Measurements from ENCODE around the gene GATA5. TPM values are rescaled to one million over a fixed set of nuclear protein-coding genes. Genes with fewer than 3 reads are reported as not detected.

The GATA5 gene
- total RNA-seq, 1 experiment from 2014 or later: 0.96 TPM

DNA sequence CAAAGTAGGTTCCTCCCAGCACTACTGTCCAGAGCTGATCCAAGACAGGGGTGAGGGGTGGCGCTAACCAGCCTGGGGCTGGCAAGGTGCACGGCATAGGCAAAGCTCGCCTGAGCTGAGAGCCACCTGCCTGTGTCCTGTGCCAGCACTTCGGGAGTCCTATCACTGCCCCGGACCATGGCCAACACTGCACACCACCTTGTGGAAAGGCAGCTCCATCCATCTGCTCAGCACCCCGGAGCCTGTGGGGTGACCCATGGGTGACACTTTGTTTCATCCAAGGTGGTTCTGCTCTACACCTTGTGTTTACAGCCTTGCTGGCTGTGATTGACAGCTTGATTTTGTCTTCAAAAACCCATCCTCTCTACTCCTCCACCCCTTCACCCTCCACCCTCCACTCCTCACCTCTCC, 32.9 kb upstream of the GATA5 start:
- Histone ChIP-seq H3K27me3 (ENCODE audit: insufficient read depth, low read depth) (peaks cover 10% of the 10 kb centered on the region), H3K4me2 (no peak overlapping the region), H2AFZ (no peak overlapping the region), H4K20me1 (ENCODE audit: insufficient read depth) (no peaks in the 10 kb centered on the region), H3K9me2 (ENCODE audit: insufficient read depth) (no peaks in the 10 kb centered on the region), H3K79me2 (ENCODE audit: low read depth) (no peaks in the 10 kb centered on the region), H3F3A (ENCODE audit: insufficient read depth, low read depth) (no peaks in the 10 kb centered on the region), H3K36me3 (ENCODE audit: low read depth) (no peaks in the 10 kb centered on the region), H3K4me3 (no peak overlapping the region), H3K27ac (no peak overlapping the region), H3K4me1 (replicated peaks; ENCODE audit: insufficient read depth) (no peaks in the 10 kb centered on the region), H3K9me3 (ENCODE audit: insufficient read depth, low read depth) (no peaks in the 10 kb centered on the region)
- CTCF ChIA-PET: interaction anchor here (0.6 kb wide), 1 partner anchor 9 kb away, joined by 4 read pairs; no protein-coding TSS in a partner anchor
- DNase-seq: peak; percentile 30 to 48
- BruUV-seq (replicated peaks): no TSS peak
- intact Hi-C loops (cut with micrococcal nuclease; ENCODE audit: unreplicated experiment): no loop called here
- TF ChIP-seq EZH2 (IDR thresholded peaks at IDR 0.05; ENCODE audit: low read depth): no peak
- POLR2A ChIA-PET (ENCODE audit: unreplicated experiment): interaction anchor here (0.7 kb wide), 1 partner anchor 114 kb away, joined by 28 read pairs; no protein-coding TSS in a partner anchor

DNA sequence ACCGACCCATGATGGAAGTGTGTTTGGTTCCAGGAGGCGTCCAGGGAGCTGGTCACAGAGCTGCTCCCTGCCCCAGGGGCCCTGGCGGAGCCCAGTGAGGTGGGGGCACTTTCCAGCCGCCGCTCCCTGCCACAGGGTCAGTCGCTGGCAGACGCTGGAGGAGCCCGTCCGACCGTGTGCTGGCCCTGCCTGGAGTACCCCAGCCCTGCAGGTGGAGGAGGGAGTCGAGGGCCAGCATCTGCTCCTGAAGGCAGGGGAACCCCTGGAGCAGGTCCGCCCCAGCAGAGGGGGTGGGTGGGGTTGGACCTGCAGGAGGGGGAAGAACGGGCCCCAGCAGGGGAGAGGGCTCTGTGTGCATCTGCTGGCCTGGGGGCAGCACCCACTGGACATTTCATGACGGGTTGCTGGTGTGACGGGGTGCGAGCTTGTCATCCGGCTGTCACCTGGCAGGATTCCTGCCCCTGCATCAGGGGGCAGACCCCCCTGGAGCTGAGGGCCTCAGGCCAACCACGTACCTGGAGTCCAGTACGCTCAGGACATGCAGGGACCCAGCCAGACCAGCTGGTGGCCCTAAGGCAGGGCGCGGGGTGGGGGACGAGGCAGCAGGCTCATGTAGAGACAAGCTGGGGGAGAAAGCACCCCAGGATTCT, 32.3 kb upstream of the GATA5 start:
- Histone ChIP-seq H3K9me2 (ENCODE audit: insufficient read depth) (no peaks in the 10 kb centered on the region), H2AFZ (no peak overlapping the region), H4K20me1 (ENCODE audit: insufficient read depth) (no peaks in the 10 kb centered on the region), H3K27me3 (ENCODE audit: insufficient read depth, low read depth) (peaks cover 5% of the 10 kb centered on the region), H3F3A (ENCODE audit: insufficient read depth, low read depth) (no peaks in the 10 kb centered on the region), H3K79me2 (ENCODE audit: low read depth) (no peaks in the 10 kb centered on the region), H3K4me2 (no peak overlapping the region), H3K4me1 (replicated peaks; ENCODE audit: insufficient read depth) (no peaks in the 10 kb centered on the region), H3K27ac (no peak overlapping the region), H3K4me3 (no peak overlapping the region), H3K9me3 (ENCODE audit: insufficient read depth, low read depth) (no peaks in the 10 kb centered on the region), H3K36me3 (ENCODE audit: low read depth) (no peaks in the 10 kb centered on the region)
- BruUV-seq (replicated peaks): no TSS peak
- TF ChIP-seq, protein P1, sequence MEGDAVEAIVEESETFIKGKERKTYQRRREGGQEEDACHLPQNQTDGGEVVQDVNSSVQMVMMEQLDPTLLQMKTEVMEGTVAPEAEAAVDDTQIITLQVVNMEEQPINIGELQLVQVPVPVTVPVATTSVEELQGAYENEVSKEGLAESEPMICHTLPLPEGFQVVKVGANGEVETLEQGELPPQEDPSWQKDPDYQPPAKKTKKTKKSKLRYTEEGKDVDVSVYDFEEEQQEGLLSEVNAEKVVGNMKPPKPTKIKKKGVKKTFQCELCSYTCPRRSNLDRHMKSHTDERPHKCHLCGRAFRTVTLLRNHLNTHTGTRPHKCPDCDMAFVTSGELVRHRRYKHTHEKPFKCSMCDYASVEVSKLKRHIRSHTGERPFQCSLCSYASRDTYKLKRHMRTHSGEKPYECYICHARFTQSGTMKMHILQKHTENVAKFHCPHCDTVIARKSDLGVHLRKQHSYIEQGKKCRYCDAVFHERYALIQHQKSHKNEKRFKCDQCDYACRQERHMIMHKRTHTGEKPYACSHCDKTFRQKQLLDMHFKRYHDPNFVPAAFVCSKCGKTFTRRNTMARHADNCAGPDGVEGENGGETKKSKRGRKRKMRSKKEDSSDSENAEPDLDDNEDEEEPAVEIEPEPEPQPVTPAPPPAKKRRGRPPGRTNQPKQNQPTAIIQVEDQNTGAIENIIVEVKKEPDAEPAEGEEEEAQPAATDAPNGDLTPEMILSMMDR (conservative IDR thresholded peaks at IDR 0.05): no peak
- TF ChIP-seq EZH2 (IDR thresholded peaks at IDR 0.05; ENCODE audit: low read depth): no peak
- CTCF ChIA-PET: interaction anchor here (0.5 to 0.6 kb wide), 2 partner anchors 8 to 14 kb away, joined by 4 read pairs; no protein-coding TSS in a partner anchor
- intact Hi-C loops (cut with micrococcal nuclease; ENCODE audit: unreplicated experiment): no loop called here
- POLR2A ChIA-PET (ENCODE audit: unreplicated experiment): interaction anchor here (0.7 kb wide), 1 partner anchor 115 kb away, joined by 28 read pairs; no protein-coding TSS in a partner anchor
- no peak for DNase-seq

DNA sequence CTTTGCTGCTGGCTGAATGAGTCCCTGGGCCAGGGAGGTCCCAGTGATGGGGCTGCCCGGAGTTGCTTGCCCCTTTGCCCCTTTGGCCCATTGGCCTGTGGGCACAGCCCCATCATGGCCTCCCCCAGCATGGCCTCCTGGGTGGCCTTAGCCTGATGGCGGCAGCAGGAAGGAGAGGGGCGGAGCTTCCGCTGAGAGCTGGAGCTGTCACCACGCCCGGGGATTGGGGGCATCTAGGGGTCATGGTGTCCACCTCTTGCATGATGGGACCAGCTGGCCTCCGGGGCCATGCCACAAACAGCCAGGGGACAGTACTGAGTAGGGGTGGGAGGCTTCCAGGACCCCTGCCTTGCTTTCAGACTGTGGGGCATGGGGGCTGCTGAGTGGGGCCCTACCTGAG, 31.5 kb upstream of the GATA5 start:
- H3K27me3 ChIP-seq (ENCODE audit: insufficient read depth, low read depth): no peaks in the 10 kb centered on the region
- POLR2A ChIA-PET (ENCODE audit: unreplicated experiment): no interaction called here
- no peaks in the 10 kb centered on the region for H3K79me2 ChIP-seq (ENCODE audit: low read depth)
- no peak overlapping the region for H3K4me2 ChIP-seq
- H3K4me3 ChIP-seq: no peak overlapping the region
- no peaks in the 10 kb centered on the region; the same call in 1 of the 2 replicates for H4K20me1 ChIP-seq (ENCODE audit: insufficient read depth)
- BruUV-seq (replicated peaks): no TSS peak
- no peak for DNase-seq
- no peaks in the 10 kb centered on the region for H3K4me1 ChIP-seq (replicated peaks; ENCODE audit: insufficient read depth)
- H3K36me3 ChIP-seq (ENCODE audit: low read depth): no peaks in the 10 kb centered on the region
- no peak overlapping the region for H3K27ac ChIP-seq
- H3F3A ChIP-seq (ENCODE audit: insufficient read depth, low read depth): no peaks in the 10 kb centered on the region
- H3K9me3 ChIP-seq (ENCODE audit: insufficient read depth, low read depth): no peaks in the 10 kb centered on the region
- CTCF ChIA-PET: interaction anchor here (0.5 kb wide), 1 partner anchor 15 kb away, joined by 4 read pairs; no protein-coding TSS in a partner anchor
- TF ChIP-seq EZH2 (IDR thresholded peaks at IDR 0.05; ENCODE audit: low read depth): no peak
- H2AFZ ChIP-seq: no peak overlapping the region
- intact Hi-C loops (cut with micrococcal nuclease; ENCODE audit: unreplicated experiment): no loop called here
- H3K9me2 ChIP-seq (ENCODE audit: insufficient read depth): no peaks in the 10 kb centered on the region

DNA sequence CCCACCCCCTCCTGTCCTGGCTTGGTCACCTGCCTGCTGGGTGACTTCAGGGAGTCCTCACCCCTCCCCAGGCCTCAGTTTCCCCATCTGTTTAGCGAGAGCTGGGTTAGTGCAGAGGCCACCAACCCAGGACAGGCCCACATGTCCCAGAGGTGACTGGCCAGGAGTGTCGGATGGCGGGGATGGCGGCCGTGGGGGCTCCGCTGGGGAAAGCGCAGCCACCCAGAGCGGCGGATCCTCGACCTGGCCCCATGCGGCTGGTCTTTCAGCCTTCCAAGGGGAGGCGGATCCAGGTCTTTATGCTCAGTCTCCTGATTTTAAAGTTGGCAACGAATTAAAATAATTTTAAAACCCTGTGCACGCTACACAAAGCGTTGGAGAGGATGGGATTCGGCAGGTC, 31.0 kb upstream of the GATA5 start:
- TF ChIP-seq, protein P1 (conservative IDR thresholded peaks at IDR 0.05): no peak
- TF ChIP-seq EZH2 (IDR thresholded peaks at IDR 0.05; ENCODE audit: low read depth): no peak
- no peaks in the 10 kb centered on the region for H3K27me3 ChIP-seq (ENCODE audit: insufficient read depth, low read depth)
- H3K4me1 ChIP-seq (replicated peaks; ENCODE audit: insufficient read depth): no peaks in the 10 kb centered on the region
- H3K4me2 ChIP-seq: no peak overlapping the region
- H3K4me3 ChIP-seq: no peak overlapping the region
- H3K36me3 ChIP-seq (ENCODE audit: low read depth): no peaks in the 10 kb centered on the region
- no peak overlapping the region for H3K27ac ChIP-seq
- H3K79me2 ChIP-seq (ENCODE audit: low read depth): no peaks in the 10 kb centered on the region
- intact Hi-C loops (cut with micrococcal nuclease; ENCODE audit: unreplicated experiment): no loop called here
- no TSS peak for BruUV-seq (replicated peaks)
- H3K9me3 ChIP-seq (ENCODE audit: insufficient read depth, low read depth): no peaks in the 10 kb centered on the region
- no peak overlapping the region for H2AFZ ChIP-seq
- no peak for DNase-seq
- no peaks in the 10 kb centered on the region for H3K9me2 ChIP-seq (ENCODE audit: insufficient read depth)
- H3F3A ChIP-seq (ENCODE audit: insufficient read depth, low read depth): peaks cover under 1% of the 10 kb centered on the region; the same call in 1 of the 2 replicates
- POLR2A ChIA-PET (ENCODE audit: unreplicated experiment): no interaction called here
- H4K20me1 ChIP-seq (ENCODE audit: insufficient read depth): no peaks in the 10 kb centered on the region; the same call in 1 of the 2 replicates
- CTCF ChIA-PET: no interaction called here

Data from PC-9 (cell line).